ENCODE data around the gene NXPH1. TPM values are rescaled to one million over a fixed set of nuclear protein-coding genes. Genes with fewer than 3 reads are reported as not detected.

NXPH1 gene
- total RNA-seq, 1 donor from 2014 or later = 0.32 TPM

DNA sequence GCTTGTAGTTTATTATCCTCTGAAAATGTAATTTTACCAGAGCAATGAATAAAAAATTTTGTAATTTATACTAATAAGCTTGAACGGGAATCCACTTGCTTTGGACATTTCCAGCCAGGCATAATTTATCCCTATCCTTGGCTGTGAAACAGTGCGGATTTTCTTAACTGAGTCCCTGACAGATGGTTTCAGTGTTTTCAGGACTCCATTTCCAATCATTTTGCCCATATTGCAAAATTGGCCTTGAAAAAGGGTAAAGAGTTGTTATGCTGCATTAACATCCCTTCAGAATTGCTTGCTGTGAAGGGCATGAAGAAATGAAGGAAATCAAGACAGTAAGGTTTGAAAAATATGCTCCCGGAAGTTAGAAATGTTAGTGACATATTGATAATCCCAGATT, 57.7 kb downstream of the NXPH1 start:
- H3K36me3 ChIP-seq = no peaks in the 10 kb centered on the region
- DNase-seq (ENCODE audit: low spot score in 2 of 2) = no peak
- no peak overlapping the region for H3K4me3 ChIP-seq
- TF ChIP-seq, protein P1, sequence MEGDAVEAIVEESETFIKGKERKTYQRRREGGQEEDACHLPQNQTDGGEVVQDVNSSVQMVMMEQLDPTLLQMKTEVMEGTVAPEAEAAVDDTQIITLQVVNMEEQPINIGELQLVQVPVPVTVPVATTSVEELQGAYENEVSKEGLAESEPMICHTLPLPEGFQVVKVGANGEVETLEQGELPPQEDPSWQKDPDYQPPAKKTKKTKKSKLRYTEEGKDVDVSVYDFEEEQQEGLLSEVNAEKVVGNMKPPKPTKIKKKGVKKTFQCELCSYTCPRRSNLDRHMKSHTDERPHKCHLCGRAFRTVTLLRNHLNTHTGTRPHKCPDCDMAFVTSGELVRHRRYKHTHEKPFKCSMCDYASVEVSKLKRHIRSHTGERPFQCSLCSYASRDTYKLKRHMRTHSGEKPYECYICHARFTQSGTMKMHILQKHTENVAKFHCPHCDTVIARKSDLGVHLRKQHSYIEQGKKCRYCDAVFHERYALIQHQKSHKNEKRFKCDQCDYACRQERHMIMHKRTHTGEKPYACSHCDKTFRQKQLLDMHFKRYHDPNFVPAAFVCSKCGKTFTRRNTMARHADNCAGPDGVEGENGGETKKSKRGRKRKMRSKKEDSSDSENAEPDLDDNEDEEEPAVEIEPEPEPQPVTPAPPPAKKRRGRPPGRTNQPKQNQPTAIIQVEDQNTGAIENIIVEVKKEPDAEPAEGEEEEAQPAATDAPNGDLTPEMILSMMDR (IDR thresholded peaks at IDR 0.05) = no peak
- H3K27me3 ChIP-seq = no peaks in the 10 kb centered on the region
- H3K4me1 ChIP-seq = no peaks in the 10 kb centered on the region
- intact Hi-C loops (cut with DNase I) = no loop called here
- H3K9me3 ChIP-seq = no peaks in the 10 kb centered on the region
- H3K27ac ChIP-seq = no peak overlapping the region

- Histone ChIP-seq H3K4me1 (no peaks in the 10 kb centered on the region), H3K27me3 (no peaks in the 10 kb centered on the region), H3K36me3 (no peaks in the 10 kb centered on the region), H3K4me3 (no peak overlapping the region), H3K9me3 (no peaks in the 10 kb centered on the region), H3K27ac (no peak overlapping the region)
- TF ChIP-seq, protein P1 (IDR thresholded peaks at IDR 0.05) = no peak
- DNase-seq (ENCODE audit: low spot score in 2 of 2) = no peak
- intact Hi-C loops (cut with DNase I) = no loop called here
These were observed 58.4 kb downstream of the NXPH1 start for GRCh38 chr7:8491544-8492489.

GRCh38 chr7:8499128-8499527, 65.7 kb downstream of the NXPH1 start:
- H3K4me3 ChIP-seq = no peak overlapping the region
- H3K27ac ChIP-seq = no peak overlapping the region
- no peaks in the 10 kb centered on the region for H3K27me3 ChIP-seq
- TF ChIP-seq, protein P1 (IDR thresholded peaks at IDR 0.05) = no peak
- no peaks in the 10 kb centered on the region for H3K9me3 ChIP-seq
- intact Hi-C loops (cut with DNase I) = no loop called here
- H3K4me1 ChIP-seq = no peaks in the 10 kb centered on the region
- no peak for DNase-seq (ENCODE audit: low spot score in 2 of 2)
- no peaks in the 10 kb centered on the region for H3K36me3 ChIP-seq

DNA sequence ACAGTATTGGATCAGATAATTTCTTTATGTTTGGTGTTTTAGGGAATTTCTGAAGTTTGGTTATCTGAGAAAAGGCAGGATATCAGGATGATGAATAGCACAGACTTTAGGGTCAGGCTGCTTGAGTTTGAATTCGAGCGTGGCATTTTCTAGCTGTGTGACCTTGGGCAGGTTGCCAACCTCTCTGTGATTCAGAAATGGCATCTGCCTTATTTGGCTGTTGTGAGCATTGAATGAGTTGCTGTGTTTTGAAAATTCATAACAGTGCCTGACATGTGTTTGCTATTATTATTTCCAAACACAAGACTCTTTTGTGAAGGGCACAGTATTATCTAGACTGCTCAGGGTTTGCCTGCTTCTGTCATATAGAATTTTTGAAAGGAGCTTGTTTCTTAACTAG, 66.9 kb downstream of the NXPH1 start:
- H3K27ac ChIP-seq = no peak overlapping the region
- TF ChIP-seq, protein P1 (IDR thresholded peaks at IDR 0.05) = no peak

GRCh38 chr7:8507566-8507965, 74.2 kb downstream of the NXPH1 start:
- no peak overlapping the region for H3K27ac ChIP-seq
- TF ChIP-seq, protein P1 (IDR thresholded peaks at IDR 0.05) = no peak
- intact Hi-C loops (cut with DNase I) = no loop called here
- H3K27me3 ChIP-seq = no peaks in the 10 kb centered on the region
- no peaks in the 10 kb centered on the region for H3K36me3 ChIP-seq
- no peak for DNase-seq (ENCODE audit: low spot score in 2 of 2)
- H3K9me3 ChIP-seq = no peaks in the 10 kb centered on the region
- H3K4me3 ChIP-seq = no peak overlapping the region
- no peaks in the 10 kb centered on the region for H3K4me1 ChIP-seq

More for the DNA sequence above, 66.9 kb downstream of the NXPH1 start:
- H3K4me3 ChIP-seq = no peak overlapping the region
- no peak for DNase-seq (ENCODE audit: low spot score in 2 of 2)
- H3K4me1 ChIP-seq = no peaks in the 10 kb centered on the region
- intact Hi-C loops (cut with DNase I) = no loop called here
- no peaks in the 10 kb centered on the region for H3K27me3 ChIP-seq
- no peaks in the 10 kb centered on the region for H3K36me3 ChIP-seq
- H3K9me3 ChIP-seq = no peaks in the 10 kb centered on the region

Measured in ascending aorta (tissue), 2 donors.